ENCODE results near the gene F7. TPM values are rescaled to one million over a fixed set of nuclear protein-coding genes. Genes with fewer than 3 reads are reported as not detected.

F7 gene
- total RNA-seq, 1 donor from 2014 or later: not detected

GRCh38 chr13:113153810-113154748 lies 48.5 kb downstream of the F7 start:
- H3K4me3 ChIP-seq: peak overlapping the region; percentile 58
- DNase-seq (peak; percentile 87), ATAC-seq (peak; percentile 89 to 90)
- TF ChIP-seq, protein P1, sequence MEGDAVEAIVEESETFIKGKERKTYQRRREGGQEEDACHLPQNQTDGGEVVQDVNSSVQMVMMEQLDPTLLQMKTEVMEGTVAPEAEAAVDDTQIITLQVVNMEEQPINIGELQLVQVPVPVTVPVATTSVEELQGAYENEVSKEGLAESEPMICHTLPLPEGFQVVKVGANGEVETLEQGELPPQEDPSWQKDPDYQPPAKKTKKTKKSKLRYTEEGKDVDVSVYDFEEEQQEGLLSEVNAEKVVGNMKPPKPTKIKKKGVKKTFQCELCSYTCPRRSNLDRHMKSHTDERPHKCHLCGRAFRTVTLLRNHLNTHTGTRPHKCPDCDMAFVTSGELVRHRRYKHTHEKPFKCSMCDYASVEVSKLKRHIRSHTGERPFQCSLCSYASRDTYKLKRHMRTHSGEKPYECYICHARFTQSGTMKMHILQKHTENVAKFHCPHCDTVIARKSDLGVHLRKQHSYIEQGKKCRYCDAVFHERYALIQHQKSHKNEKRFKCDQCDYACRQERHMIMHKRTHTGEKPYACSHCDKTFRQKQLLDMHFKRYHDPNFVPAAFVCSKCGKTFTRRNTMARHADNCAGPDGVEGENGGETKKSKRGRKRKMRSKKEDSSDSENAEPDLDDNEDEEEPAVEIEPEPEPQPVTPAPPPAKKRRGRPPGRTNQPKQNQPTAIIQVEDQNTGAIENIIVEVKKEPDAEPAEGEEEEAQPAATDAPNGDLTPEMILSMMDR (IDR thresholded peaks at IDR 0.05): no peak
- intact Hi-C loops (cut with DNase I): no loop called here
- H3K27ac ChIP-seq: peak overlapping the region; percentile 74
- no peaks in the 10 kb centered on the region for H3K36me3 ChIP-seq
- H3K9me3 ChIP-seq: no peaks in the 10 kb centered on the region
- H3K27me3 ChIP-seq (ENCODE audit: low read depth): no peaks in the 10 kb centered on the region
- peaks cover 20% of the 10 kb centered on the region for H3K4me1 ChIP-seq

GRCh38 chr13:113155201-113155600 lies 49.6 kb downstream of the F7 start:
- Histone ChIP-seq H3K9me3 (no peaks in the 10 kb centered on the region), H3K4me3 (no peak overlapping the region), H3K4me1 (peaks cover 20% of the 10 kb centered on the region), H3K27ac (no peak overlapping the region), H3K27me3 (ENCODE audit: low read depth) (peaks cover 7% of the 10 kb centered on the region), H3K36me3 (no peaks in the 10 kb centered on the region)
- TF ChIP-seq, protein P1 (IDR thresholded peaks at IDR 0.05): no peak
- intact Hi-C loops (cut with DNase I): no loop called here
- no peak for ATAC-seq
- DNase-seq: no peak

DNA sequence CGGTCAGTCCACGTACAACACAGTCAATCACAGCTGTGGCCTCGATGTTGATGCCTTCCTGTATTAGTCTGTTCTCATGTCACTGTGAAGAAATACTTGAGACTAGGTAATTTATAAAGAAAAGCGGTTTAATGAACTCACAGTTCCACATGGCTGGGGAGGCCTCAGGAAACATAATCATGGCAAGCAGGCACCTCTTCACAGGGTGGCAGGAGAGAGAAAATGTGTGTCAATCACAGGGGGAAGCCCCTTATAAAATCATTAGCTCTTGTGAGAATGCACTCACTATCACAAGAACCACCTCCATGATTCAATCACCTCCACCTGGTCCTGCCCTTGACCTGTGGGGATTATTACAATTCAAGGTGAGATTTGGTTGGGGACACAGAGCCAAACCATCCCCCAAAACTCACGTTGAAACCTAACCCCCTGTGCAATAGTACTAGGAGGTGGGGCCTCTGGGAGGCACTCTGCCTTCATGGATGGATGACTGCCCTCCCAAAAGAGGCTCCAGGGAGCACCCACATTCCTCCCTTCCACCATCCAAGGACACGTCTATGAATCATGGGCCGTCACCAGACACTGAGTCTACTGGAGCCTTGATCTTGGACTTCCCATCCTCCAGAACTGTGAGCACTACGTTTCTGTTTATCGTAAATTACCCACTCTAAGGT lies 50.5 kb downstream of the F7 start:
- H3K27ac ChIP-seq: no peak overlapping the region
- DNase-seq (no peak), ATAC-seq (no peak)
- H3K36me3 ChIP-seq: no peaks in the 10 kb centered on the region
- TF ChIP-seq, protein P1 (IDR thresholded peaks at IDR 0.05): no peak
- peaks cover 20% of the 10 kb centered on the region for H3K4me1 ChIP-seq
- intact Hi-C loops (cut with DNase I): no loop called here
- H3K27me3 ChIP-seq (ENCODE audit: low read depth): peaks cover 11% of the 10 kb centered on the region
- H3K9me3 ChIP-seq: no peaks in the 10 kb centered on the region
- no peak overlapping the region for H3K4me3 ChIP-seq

GRCh38 chr13:113157206-113157928 lies 51.8 kb downstream of the F7 start:
- H3K9me3 ChIP-seq: no peaks in the 10 kb centered on the region
- DNase-seq (no peak), ATAC-seq (no peak)
- peaks cover 14% of the 10 kb centered on the region for H3K4me1 ChIP-seq
- no peak overlapping the region for H3K4me3 ChIP-seq
- H3K27ac ChIP-seq: no peak overlapping the region
- intact Hi-C loops (cut with DNase I): no loop called here
- H3K36me3 ChIP-seq: no peaks in the 10 kb centered on the region
- TF ChIP-seq, protein P1 (IDR thresholded peaks at IDR 0.05): no peak
- H3K27me3 ChIP-seq (ENCODE audit: low read depth): peaks cover 15% of the 10 kb centered on the region

All from lower lobe of right lung (tissue), 2 donors.